Mesothelial cell of epicardium (in vitro differentiated cells): ENCODE results near the gene IFIT3. TPM values are rescaled to one million over a fixed set of nuclear protein-coding genes. Genes with fewer than 3 reads are reported as not detected.
A peak's percentile ranks its signal among the peaks of the same experiment; 100 is the strongest.

ENCODE experiments used
- DNase-seq, 2 experiments: peaks; one replicate each; pipeline ENCODE4 v3.0.0; 2021; ENCODE audit warnings: low spot score in 2 of 2; ENCODE audit not compliant: unreplicated experiment in 2 of 2
- H3K27ac Mint-ChIP-seq: 2 replicates; pipeline ENCODE4 v1.8.0; 2021; ENCODE audit warnings: mixed read lengths
- H3K27me3 Mint-ChIP-seq: 2 replicates; pipeline ENCODE4 v1.8.0; 2021; ENCODE audit warnings: low read depth, mixed read lengths
- H3K36me3 Mint-ChIP-seq: 2 replicates; pipeline ENCODE4 v1.8.0; 2021; ENCODE audit warnings: mixed read lengths
- H3K4me1 Mint-ChIP-seq: 2 replicates; pipeline ENCODE4 v1.8.0; 2021; ENCODE audit warnings: mixed read lengths
- H3K4me3 Mint-ChIP-seq: 2 replicates; pipeline ENCODE4 v1.8.0; 2021; ENCODE audit warnings: mild to moderate bottlenecking, moderate library complexity, mixed read lengths
- H3K9me3 Mint-ChIP-seq: 2 replicates; pipeline ENCODE4 v1.8.0; 2021; ENCODE audit warnings: mixed read lengths
- total RNA-seq: library from RNA; stranded (reverse); gene quantifications from 3 replicates; pipeline ENCODE4 v1.2.1, GENCODE V29; 2021
- TF ChIP-seq, protein P1 (sequence below): fragments of 200-600 bp; sonication (generic); IDR thresholded peaks from one replicate; pipeline ENCODE4 v1.5.0; 2021; ENCODE audit warnings: antibody characterized with exemption; ENCODE audit not compliant: unreplicated experiment

IFIT3 gene
- total RNA-seq, 1 donor from 2014 or later = 17.8 TPM

DNA sequence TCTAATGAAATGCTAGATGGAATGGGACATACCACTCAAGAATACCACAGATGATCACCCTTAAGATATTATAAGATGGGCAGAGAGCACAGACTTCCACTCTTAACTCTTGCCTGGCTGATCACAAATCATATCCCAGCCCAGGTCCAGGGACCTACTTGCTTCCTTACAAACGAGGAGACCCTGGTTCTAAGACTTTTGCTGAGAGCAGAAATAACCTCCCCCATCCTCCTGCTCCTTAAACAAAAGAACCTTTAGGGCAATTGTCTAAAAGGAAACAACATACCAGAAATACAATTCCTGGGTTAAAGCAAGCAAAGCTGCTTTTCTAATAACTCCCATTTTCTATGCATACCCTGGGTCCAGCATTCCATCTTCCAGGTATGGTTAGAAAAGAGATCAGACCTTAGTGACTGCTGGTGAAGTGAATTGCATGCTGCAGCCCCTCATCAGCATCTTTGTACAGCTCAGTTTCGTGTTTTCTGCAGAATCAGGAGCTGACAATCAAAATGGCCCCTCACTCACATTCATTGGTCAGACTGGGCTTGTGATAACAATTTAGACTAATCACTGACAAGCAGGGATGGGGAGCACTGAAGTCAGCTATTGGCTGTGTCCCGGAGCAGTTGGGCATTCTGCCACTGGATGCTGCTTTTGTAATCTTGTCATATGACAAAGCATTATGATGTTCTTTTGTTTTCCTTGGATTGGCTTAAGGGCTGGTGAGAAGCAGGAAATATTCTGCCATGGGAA lies 14.6 kb downstream of the IFIT3 start:
- no peaks in the 10 kb centered on the region for H3K27me3 Mint-ChIP-seq
- peak overlapping the region; percentile 12 for H3K27ac Mint-ChIP-seq
- no peak for DNase-seq

DNA sequence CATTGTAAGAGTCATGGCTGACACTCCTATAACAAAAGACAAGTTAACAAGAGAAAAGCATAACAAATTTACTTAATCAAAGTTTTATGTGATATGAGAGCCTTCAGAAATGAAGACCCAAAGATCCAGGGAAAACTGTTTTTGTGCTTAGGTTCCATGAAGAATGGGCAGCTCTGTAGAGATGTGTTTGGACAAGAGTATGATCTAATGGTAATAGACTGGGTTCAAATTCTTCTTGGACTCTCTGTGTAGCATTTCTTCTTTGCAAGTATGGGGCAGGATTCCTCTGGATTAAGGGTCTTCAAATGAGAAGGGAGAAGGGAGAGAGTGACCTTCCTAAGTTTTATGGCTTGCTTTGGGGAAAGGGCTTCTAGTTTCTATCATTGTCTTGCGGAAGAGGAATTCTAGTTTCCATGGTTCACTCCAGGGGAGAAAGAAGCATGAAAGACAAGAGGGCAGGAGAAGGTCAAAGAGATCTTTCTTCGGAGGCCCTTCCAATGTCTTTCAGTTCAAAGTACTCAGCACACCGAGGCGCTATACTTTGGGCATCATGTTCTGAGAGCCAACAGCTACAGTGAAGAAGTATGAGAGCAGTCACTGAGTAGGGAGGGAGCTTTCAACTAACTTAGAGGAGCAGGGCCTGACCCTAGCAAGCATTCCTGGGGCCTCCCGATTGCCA lies 15.4 kb downstream of the IFIT3 start:
- TF ChIP-seq, protein P1, sequence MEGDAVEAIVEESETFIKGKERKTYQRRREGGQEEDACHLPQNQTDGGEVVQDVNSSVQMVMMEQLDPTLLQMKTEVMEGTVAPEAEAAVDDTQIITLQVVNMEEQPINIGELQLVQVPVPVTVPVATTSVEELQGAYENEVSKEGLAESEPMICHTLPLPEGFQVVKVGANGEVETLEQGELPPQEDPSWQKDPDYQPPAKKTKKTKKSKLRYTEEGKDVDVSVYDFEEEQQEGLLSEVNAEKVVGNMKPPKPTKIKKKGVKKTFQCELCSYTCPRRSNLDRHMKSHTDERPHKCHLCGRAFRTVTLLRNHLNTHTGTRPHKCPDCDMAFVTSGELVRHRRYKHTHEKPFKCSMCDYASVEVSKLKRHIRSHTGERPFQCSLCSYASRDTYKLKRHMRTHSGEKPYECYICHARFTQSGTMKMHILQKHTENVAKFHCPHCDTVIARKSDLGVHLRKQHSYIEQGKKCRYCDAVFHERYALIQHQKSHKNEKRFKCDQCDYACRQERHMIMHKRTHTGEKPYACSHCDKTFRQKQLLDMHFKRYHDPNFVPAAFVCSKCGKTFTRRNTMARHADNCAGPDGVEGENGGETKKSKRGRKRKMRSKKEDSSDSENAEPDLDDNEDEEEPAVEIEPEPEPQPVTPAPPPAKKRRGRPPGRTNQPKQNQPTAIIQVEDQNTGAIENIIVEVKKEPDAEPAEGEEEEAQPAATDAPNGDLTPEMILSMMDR = no peak
- peaks cover 37% of the 10 kb centered on the region for H3K4me1 Mint-ChIP-seq
- peaks cover 8% of the 10 kb centered on the region for H3K9me3 Mint-ChIP-seq
- peaks cover 21% of the 10 kb centered on the region for H3K36me3 Mint-ChIP-seq
- H3K27ac Mint-ChIP-seq = peak overlapping the region; percentile 9
- no peak overlapping the region for H3K4me3 Mint-ChIP-seq
- DNase-seq = no peak
- H3K27me3 Mint-ChIP-seq = no peaks in the 10 kb centered on the region

More for the DNA sequence above, 14.6 kb downstream of the IFIT3 start:
- Mint-ChIP-seq H3K9me3 (peaks cover 8% of the 10 kb centered on the region), H3K36me3 (peaks cover 29% of the 10 kb centered on the region), H3K4me1 (peaks cover 33% of the 10 kb centered on the region), H3K4me3 (no peak overlapping the region)
- TF ChIP-seq, protein P1 = no peak

DNA sequence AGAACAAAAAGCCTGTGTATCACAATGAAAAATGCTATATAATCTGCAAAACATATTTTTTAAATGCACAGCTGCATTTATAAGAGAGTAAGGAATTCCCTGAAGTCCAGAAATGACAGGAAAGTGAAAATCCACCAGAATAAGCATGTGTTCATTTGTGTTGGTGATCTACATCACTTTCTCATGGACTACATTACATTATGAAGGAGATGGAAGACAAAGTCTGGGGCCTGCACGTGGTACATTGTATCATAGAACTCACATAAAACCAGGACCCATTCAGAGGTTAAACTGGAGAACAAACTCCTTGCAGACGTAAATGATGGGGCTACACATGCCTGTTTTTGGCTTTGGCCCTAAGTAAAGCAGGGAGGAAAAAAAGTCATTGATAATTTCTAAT lies 16.4 kb downstream of the IFIT3 start:
- no peaks in the 10 kb centered on the region for H3K9me3 Mint-ChIP-seq
- TF ChIP-seq, protein P1 = no peak
- peaks cover 46% of the 10 kb centered on the region for H3K4me1 Mint-ChIP-seq
- H3K27me3 Mint-ChIP-seq = no peaks in the 10 kb centered on the region
- peaks cover 12% of the 10 kb centered on the region for H3K36me3 Mint-ChIP-seq
- H3K4me3 Mint-ChIP-seq = no peak overlapping the region
- H3K27ac Mint-ChIP-seq = peak overlapping the region; percentile 68
- no peak for DNase-seq

DNA sequence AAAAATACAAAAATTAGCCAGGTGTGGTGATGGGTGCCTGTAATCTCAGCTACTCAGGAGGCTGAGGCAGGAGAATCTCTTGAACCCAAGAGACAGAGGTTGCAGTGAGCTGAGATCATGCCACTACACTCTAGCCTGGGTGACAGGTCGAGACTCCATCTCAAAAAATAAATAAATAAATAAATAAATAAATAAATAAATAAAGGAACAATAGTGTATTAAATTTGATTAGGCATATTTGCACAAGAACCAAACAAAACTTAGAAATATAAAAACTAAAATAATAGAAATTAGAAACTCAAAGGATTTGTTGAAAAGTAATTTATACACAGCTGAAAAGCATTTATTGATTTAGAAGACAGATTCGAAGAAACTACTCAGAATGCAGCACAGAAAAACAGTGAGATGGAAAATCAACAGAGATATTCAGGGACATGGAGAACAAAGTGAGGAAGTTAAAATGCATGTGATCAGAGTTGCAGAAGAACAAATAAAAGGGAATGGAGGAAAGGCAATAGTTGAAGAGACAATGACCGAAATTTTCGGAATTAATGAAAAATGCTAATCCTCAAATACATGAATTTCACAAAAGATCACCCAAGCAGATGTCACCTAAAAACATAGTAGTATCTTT lies 17.7 kb downstream of the IFIT3 start:
- DNase-seq = no peak
- H3K4me1 Mint-ChIP-seq = peaks cover 57% of the 10 kb centered on the region
- no peak overlapping the region for H3K27ac Mint-ChIP-seq
- H3K27me3 Mint-ChIP-seq = no peaks in the 10 kb centered on the region
- H3K36me3 Mint-ChIP-seq = peaks cover 3% of the 10 kb centered on the region
- no peaks in the 10 kb centered on the region for H3K9me3 Mint-ChIP-seq
- TF ChIP-seq, protein P1 = no peak
- no peak overlapping the region for H3K4me3 Mint-ChIP-seq

DNA sequence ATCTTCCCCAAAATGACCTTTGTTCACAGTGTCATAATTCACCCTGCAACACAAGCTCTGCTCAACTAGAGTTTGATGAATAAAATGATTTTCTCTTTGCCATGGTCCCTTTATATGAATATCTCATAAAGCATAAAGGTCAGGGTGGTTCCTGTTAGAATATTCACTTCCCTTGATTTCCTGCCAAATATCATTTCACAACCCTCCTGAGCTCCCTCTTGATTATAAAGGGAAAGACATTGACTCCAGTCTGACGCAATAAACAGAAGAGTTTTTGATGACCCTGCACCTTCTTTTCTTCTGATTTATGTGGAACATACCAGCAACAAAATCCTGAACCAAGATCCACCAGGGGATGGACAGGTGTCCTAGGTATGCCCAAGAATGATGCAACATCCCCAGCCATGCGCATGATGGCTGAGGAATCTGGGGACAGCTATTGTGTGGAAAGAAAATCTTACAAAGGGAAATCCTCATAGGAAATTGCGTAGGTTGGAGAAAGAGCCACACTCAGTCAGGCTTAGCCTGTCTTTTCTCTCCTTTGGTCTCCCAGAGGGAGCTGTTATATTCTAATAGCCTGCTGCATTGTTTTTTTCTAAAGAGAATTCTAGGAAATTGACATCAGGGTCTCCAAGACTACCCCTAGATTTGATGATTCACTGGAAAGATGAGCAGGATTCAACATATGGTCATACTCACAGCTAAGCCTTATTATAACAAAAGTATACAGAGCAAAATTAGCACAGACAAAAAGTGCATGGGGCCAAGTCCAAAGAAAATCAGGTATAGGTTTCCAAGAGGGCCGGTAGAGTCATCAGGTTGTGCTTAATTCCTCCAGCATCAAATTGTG lies 18.8 kb downstream of the IFIT3 start:
- Mint-ChIP-seq H3K4me3 (no peak overlapping the region), H3K27me3 (no peaks in the 10 kb centered on the region), H3K4me1 (peaks cover 69% of the 10 kb centered on the region), H3K9me3 (no peaks in the 10 kb centered on the region), H3K27ac (peak overlapping the region; percentile 68), H3K36me3 (no peaks in the 10 kb centered on the region)
- DNase-seq = no peak
- TF ChIP-seq, protein P1 = no peak
